Measurements from ENCODE around the gene E2F8. TPM values are rescaled to one million over a fixed set of nuclear protein-coding genes. Genes with fewer than 3 reads are reported as not detected.

Gene E2F8
- total and polyA plus RNA-seq, 9 of the 15 experiments (the other 6 are each of a cell fraction or from before 2014, with no cell fraction given), result 6.9 to 23.6 (median 12.1) TPM

DNA sequence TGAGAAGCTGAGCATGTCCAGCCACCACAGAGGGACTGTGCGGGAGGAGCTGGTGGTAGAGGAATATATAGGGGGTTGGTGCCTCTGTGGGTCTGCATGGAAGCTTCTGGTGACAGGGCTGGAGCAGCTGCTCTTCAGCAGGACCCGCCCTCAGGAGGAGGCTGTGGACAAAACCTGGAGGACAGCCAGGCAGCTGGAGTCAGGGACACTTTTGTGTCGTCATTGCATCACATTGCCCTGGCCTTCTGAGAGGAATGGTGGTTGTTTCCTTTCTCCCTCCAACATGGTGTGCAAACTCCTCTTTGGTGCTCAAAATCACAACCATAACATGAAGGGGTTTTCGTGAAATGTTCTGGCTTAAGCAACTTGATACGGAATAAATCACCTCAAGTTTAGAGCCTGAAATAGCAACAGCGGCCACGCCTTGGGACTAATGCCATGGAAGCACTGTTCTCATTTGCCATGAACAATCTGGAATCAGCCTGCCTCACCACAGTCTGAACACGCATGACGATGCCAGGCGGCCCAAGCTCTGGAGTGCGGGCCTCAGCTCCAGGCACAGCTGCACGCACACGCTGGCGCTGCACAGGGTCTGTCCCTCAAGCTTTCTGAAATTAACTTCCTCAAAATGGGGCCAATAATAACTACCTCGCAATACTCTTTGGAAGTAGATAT lies 21.8 kb downstream of the E2F8 start (continued):
- TF ChIP-seq, protein P1, sequence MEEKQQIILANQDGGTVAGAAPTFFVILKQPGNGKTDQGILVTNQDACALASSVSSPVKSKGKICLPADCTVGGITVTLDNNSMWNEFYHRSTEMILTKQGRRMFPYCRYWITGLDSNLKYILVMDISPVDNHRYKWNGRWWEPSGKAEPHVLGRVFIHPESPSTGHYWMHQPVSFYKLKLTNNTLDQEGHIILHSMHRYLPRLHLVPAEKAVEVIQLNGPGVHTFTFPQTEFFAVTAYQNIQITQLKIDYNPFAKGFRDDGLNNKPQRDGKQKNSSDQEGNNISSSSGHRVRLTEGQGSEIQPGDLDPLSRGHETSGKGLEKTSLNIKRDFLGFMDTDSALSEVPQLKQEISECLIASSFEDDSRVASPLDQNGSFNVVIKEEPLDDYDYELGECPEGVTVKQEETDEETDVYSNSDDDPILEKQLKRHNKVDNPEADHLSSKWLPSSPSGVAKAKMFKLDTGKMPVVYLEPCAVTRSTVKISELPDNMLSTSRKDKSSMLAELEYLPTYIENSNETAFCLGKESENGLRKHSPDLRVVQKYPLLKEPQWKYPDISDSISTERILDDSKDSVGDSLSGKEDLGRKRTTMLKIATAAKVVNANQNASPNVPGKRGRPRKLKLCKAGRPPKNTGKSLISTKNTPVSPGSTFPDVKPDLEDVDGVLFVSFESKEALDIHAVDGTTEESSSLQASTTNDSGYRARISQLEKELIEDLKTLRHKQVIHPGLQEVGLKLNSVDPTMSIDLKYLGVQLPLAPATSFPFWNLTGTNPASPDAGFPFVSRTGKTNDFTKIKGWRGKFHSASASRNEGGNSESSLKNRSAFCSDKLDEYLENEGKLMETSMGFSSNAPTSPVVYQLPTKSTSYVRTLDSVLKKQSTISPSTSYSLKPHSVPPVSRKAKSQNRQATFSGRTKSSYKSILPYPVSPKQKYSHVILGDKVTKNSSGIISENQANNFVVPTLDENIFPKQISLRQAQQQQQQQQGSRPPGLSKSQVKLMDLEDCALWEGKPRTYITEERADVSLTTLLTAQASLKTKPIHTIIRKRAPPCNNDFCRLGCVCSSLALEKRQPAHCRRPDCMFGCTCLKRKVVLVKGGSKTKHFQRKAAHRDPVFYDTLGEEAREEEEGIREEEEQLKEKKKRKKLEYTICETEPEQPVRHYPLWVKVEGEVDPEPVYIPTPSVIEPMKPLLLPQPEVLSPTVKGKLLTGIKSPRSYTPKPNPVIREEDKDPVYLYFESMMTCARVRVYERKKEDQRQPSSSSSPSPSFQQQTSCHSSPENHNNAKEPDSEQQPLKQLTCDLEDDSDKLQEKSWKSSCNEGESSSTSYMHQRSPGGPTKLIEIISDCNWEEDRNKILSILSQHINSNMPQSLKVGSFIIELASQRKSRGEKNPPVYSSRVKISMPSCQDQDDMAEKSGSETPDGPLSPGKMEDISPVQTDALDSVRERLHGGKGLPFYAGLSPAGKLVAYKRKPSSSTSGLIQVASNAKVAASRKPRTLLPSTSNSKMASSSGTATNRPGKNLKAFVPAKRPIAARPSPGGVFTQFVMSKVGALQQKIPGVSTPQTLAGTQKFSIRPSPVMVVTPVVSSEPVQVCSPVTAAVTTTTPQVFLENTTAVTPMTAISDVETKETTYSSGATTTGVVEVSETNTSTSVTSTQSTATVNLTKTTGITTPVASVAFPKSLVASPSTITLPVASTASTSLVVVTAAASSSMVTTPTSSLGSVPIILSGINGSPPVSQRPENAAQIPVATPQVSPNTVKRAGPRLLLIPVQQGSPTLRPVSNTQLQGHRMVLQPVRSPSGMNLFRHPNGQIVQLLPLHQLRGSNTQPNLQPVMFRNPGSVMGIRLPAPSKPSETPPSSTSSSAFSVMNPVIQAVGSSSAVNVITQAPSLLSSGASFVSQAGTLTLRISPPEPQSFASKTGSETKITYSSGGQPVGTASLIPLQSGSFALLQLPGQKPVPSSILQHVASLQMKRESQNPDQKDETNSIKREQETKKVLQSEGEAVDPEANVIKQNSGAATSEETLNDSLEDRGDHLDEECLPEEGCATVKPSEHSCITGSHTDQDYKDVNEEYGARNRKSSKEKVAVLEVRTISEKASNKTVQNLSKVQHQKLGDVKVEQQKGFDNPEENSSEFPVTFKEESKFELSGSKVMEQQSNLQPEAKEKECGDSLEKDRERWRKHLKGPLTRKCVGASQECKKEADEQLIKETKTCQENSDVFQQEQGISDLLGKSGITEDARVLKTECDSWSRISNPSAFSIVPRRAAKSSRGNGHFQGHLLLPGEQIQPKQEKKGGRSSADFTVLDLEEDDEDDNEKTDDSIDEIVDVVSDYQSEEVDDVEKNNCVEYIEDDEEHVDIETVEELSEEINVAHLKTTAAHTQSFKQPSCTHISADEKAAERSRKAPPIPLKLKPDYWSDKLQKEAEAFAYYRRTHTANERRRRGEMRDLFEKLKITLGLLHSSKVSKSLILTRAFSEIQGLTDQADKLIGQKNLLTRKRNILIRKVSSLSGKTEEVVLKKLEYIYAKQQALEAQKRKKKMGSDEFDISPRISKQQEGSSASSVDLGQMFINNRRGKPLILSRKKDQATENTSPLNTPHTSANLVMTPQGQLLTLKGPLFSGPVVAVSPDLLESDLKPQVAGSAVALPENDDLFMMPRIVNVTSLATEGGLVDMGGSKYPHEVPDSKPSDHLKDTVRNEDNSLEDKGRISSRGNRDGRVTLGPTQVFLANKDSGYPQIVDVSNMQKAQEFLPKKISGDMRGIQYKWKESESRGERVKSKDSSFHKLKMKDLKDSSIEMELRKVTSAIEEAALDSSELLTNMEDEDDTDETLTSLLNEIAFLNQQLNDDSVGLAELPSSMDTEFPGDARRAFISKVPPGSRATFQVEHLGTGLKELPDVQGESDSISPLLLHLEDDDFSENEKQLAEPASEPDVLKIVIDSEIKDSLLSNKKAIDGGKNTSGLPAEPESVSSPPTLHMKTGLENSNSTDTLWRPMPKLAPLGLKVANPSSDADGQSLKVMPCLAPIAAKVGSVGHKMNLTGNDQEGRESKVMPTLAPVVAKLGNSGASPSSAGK (IDR thresholded peaks at IDR 0.05), result no peak
- TF ChIP-seq, protein P2, sequence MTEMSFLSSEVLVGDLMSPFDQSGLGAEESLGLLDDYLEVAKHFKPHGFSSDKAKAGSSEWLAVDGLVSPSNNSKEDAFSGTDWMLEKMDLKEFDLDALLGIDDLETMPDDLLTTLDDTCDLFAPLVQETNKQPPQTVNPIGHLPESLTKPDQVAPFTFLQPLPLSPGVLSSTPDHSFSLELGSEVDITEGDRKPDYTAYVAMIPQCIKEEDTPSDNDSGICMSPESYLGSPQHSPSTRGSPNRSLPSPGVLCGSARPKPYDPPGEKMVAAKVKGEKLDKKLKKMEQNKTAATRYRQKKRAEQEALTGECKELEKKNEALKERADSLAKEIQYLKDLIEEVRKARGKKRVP (CRISPR knock-in tag; IDR thresholded peaks at IDR 0.05), result no peak
- no peak for TF ChIP-seq ZNF24 (IDR thresholded peaks at IDR 0.05)
- TF ChIP-seq RBFOX2 (IDR thresholded peaks at IDR 0.05; ENCODE audit: low read depth, low read length), result no peak
- TF ChIP-seq PHF21A (IDR thresholded peaks at IDR 0.05; ENCODE audit: borderline replicate concordance, low read depth), result no peak
- TF ChIP-seq NFIC (IDR thresholded peaks at IDR 0.05), result peak; percentile 28
- TF ChIP-seq SIN3A (IDR thresholded peaks at IDR 0.05; ENCODE audit: borderline replicate concordance in 2 of 2, control insufficient read depth in 1 of 2, low read depth in 2 of 2, low read length in 2 of 2), result no peak
- TF ChIP-seq SMAD4 (CRISPR knock-in tag; conservative IDR thresholded peaks at IDR 0.05), result no peak
- no peak for TF ChIP-seq NFRKB (IDR thresholded peaks at IDR 0.05; ENCODE audit: low read depth)
- TF ChIP-seq ATF1 (CRISPR knock-in tag; IDR thresholded peaks at IDR 0.05), result no peak
- no peak for TF ChIP-seq ATF1 (tag; IDR thresholded peaks at IDR 0.05)
- no peak for TF ChIP-seq EHMT2 (IDR thresholded peaks at IDR 0.05)
- no peak for TF ChIP-seq MCM5 (IDR thresholded peaks at IDR 0.05; ENCODE audit: low read depth)
- TF ChIP-seq SIN3B (IDR thresholded peaks at IDR 0.05; ENCODE audit: low read depth), result no peak
- no peak for TF ChIP-seq POLR3G (IDR thresholded peaks at IDR 0.05; ENCODE audit: extremely low read depth, insufficient read length, insufficient replicate concordance)

Data from K562 (cell line).